Activated T-helper 1 cell treated with anti-CD3 and anti-CD28 coated beads, Interleukin-12 subunit alpha, Interleukin-12 subunit beta, Interleukin-2, Interleukin-4 antibody, amounts not matched to agents 30 ng/mL and 10 ng/mL and 1 ng/mL, durations not matched to agents 14 hours and 24 hours and 36 hours (primary cell): ENCODE measurements around the gene HCRTR1. TPM values are rescaled to one million over a fixed set of nuclear protein-coding genes. Genes with fewer than 3 reads are reported as not detected.

Experiments used
- total RNA-seq: library from RNA; stranded (reverse); gene quantifications from 2 replicates; pipeline ENCODE4 v1.2.3, GENCODE V29; 2022

The HCRTR1 gene
- total RNA-seq, 1 donor from 2014 or later = not detected

Other genes starting within 250 kb of the HCRTR1 start
- gene FABP3, start 244.6 kb upstream of the HCRTR1 start, total RNA-seq = not detected in 2 replicates
- not detected in 2 replicates for gene SERINC2, start 204.5 kb upstream of the HCRTR1 start, total RNA-seq
- not detected in 2 replicates for gene TINAGL1, start 41.2 kb upstream of the HCRTR1 start, total RNA-seq
- gene PEF1, start 27.2 kb downstream of the HCRTR1 start, total RNA-seq = 57.6 and 66.1 TPM in 2 replicates
- not detected in 2 replicates for gene COL16A1, start 86.3 kb downstream of the HCRTR1 start, total RNA-seq
- 0.13 and 0.29 TPM in 2 replicates for gene ADGRB2, start 146.7 kb downstream of the HCRTR1 start, total RNA-seq
- not detected in 2 replicates for gene SPOCD1, start 198.3 kb downstream of the HCRTR1 start, total RNA-seq